GF-D8 (cell line): ENCODE data around the gene HOXD8.

ENCODE experiments used
- DNase-seq: peaks from one replicate; lab custom pipeline; 2025; lab: John Stamatoyannopoulos, UW

The HOXD8 gene

GRCh38 chr2:176174382-176174823 lies 44.9 kb downstream of the HOXD8 start:
- DNase-seq: no peak

- DNase-seq: no peak
Observed at GRCh38 chr2:176174824-176175708, 45.6 kb downstream of the HOXD8 start.

DNA sequence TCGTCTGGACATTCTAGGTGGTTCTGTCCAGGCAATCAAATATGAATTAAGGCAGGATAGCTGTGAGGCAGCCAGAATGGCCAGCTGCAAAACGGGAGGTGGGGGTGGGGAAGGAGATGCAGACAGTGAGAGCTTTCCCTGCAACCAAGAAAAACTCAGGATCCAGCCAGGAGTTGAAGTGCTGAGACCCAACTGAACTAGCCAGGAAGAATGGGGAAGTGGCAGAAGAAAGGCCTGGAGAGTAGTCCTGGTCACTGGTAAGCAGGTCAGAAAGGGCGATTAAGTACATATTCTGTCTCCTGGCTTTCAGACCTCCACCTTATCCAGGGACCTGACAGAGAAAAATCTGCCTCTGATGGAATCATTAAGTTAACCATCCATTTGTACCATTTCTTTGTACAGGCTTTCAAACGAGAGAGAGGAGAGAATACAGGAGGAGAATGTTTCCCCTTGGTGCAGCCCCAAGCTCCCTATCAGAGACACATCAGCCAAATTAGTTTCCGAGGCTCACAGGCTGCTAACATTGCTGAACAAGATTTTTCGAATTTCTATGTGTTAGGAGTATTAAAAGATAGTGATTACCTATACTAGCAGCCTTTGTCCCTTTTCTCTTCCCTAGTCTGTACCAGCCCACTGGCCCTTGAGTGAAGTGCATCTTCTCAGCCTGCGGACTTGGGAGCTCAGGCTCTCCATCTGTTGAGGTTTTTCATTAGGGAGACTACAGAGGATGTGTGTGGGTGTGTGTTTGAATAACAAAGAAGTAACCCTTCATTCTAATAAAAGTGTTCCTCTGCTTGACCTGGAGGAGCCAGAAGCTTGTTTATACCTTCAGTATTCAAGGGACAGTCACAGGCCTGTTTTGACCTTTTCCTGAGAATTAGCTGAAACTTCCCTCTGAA lies 46.5 kb downstream of the HOXD8 start:
- no peak for DNase-seq

DNA sequence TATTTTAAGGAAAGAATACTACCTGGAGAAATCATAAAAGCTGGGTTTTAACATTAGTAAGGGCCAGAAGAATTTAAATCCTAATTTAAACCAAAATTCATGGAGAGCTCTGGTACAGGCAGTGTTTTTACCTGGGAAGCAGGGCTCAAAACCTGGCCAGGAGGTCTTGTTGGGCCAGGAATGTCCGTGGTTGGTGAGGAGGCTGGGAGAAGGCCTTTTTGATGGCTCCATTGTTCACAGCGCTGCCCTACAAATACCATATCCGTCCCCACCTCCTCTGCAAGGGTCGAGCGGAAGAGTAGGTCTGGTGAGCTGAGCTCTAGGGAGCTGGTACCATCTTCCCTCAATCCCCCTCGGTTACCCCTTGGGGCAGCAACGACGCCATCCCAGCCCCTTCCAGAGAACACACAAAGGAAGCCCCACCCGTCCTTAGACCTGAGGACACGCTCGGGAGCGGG lies 48.1 kb downstream of the HOXD8 start:
- DNase-seq: no peak

DNA sequence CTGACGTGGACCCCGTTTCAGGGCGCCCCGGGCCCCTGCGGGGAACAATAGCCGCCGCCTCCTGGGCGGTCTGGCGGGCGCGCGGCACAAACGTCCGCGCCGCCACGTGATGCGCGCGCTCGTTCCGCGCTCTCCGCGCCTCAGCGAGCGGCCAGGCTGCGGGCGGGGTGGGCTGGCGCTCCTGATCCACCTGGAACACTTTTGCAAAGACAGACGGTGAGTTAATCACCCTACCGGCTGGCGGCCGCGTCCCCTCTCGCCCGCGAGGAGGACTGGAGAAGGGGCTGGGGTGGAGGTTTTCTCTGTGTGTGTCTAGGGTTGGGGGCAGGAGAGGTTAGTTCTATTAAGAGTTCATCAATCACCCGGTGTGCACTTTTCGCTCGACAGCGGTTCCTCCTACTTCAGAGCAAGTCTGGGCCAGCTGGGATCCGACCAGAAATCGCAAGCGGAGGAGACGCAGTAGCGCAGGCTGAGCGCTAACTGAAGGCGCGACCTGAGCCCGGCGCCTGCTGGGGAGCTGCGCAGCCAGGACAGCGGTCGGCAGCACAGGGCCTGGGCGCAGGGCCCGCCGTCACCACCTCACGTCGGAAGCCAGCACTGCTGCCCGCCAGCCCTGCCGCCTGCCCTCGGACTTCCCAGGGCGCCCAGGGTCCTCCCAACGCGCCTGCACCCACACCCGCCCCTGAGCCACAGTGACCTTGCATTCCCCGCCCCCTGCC lies 48.7 kb downstream of the HOXD8 start:
- DNase-seq: no peak

- DNase-seq: no peak
Observed at GRCh38 chr2:176178757-176179295, 49.3 kb downstream of the HOXD8 start.

DNA sequence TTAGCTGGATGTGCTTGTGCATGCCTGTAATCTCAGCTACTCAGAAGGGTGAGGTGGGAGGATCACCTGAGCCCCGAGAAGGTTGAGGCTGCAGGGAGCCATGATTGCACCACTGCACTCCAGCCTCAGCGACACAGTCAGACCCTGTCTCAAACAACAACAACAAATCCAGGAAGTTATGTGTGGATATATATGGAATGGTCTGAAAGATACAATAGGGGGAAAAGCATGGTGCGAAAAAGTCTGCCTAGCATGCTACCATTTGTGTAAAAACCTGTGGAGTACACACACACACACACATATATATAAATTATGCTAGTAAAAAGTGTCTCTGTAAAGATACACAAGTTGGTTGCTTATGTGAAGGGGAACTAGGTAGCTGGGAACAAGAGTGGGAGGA lies 52.0 kb downstream of the HOXD8 start:
- DNase-seq: no peak
